GM12873 (cell line): ENCODE data around the gene HOXC4.

Source experiments
- TF ChIP-seq, protein P1 (sequence below): IDR thresholded peaks from 2 replicates; pipeline ENCODE4 v1.5.1; 2012; ENCODE audit warnings: low read depth, mild to moderate bottlenecking, moderate library complexity, low read length, control low read depth; ENCODE audit not compliant: insufficient read depth; ENCODE audit errors: missing control alignments

The HOXC4 gene

DNA sequence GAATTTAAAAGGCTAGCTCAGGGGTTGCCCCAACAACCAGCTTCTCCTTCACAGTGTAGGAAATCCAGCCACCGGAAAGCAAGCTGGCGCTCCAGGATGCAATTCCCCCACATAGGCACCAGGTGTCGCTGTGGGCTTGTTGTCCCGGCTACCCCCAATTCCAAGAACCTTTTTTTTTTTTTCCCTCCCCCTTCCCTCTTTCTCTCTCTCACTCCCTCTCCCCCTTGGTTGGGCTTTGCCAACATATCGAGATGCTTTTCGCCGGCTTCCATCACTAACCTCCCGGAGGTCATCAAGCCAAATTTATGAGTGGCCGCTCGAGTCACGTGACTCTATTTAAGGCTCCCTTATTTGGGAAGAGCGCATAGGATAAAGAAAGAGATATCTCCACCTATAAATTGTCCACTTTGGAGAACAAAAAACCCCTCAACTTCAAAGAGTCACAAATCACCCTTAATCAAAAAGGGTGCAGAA, 21.0 kb upstream of the HOXC4 start, which contains the start of gene HOXC5:
Gene HOXC5 (plus strand): TSS at position 424 of the 474 bp plus-strand sequence. CDS start 73 bp downstream, outside the sequence.
- TF ChIP-seq, protein P1, sequence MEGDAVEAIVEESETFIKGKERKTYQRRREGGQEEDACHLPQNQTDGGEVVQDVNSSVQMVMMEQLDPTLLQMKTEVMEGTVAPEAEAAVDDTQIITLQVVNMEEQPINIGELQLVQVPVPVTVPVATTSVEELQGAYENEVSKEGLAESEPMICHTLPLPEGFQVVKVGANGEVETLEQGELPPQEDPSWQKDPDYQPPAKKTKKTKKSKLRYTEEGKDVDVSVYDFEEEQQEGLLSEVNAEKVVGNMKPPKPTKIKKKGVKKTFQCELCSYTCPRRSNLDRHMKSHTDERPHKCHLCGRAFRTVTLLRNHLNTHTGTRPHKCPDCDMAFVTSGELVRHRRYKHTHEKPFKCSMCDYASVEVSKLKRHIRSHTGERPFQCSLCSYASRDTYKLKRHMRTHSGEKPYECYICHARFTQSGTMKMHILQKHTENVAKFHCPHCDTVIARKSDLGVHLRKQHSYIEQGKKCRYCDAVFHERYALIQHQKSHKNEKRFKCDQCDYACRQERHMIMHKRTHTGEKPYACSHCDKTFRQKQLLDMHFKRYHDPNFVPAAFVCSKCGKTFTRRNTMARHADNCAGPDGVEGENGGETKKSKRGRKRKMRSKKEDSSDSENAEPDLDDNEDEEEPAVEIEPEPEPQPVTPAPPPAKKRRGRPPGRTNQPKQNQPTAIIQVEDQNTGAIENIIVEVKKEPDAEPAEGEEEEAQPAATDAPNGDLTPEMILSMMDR, result peak; percentile 97

DNA sequence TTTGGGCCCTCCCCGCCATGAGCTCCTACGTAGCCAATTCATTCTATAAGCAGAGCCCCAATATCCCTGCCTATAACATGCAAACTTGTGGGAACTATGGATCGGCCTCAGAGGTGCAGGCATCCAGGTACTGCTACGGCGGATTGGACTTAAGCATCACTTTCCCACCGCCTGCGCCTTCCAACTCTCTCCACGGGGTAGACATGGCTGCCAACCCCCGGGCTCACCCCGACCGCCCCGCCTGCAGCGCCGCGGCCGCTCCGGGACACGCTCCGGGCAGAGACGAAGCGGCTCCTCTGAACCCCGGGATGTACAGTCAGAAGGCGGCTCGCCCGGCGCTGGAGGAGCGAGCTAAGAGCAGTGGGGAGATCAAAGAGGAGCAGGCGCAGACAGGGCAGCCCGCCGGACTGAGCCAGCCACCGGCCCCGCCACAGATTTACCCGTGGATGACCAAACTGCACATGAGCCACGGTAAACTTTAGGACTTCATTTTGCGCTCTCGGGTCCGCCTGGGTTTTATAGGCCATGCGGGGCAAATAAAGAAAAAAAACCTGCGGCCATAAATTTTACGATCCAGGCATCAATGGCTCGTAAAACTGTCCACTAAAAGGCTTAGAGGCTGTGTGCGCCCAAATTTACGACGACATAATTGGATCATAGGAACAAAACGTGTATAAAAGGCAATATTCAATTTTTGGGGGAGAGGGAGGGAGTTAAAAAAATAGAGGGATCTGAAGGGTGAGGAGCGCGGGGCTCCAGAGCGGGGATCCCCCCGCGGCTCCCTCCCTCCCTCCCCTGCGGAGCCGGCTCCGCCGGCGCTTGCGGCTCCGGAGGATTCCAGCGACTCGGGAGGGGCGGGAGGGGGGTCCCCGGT, 20.3 kb upstream of the HOXC4 start:
- TF ChIP-seq, protein P1, result no peak

DNA sequence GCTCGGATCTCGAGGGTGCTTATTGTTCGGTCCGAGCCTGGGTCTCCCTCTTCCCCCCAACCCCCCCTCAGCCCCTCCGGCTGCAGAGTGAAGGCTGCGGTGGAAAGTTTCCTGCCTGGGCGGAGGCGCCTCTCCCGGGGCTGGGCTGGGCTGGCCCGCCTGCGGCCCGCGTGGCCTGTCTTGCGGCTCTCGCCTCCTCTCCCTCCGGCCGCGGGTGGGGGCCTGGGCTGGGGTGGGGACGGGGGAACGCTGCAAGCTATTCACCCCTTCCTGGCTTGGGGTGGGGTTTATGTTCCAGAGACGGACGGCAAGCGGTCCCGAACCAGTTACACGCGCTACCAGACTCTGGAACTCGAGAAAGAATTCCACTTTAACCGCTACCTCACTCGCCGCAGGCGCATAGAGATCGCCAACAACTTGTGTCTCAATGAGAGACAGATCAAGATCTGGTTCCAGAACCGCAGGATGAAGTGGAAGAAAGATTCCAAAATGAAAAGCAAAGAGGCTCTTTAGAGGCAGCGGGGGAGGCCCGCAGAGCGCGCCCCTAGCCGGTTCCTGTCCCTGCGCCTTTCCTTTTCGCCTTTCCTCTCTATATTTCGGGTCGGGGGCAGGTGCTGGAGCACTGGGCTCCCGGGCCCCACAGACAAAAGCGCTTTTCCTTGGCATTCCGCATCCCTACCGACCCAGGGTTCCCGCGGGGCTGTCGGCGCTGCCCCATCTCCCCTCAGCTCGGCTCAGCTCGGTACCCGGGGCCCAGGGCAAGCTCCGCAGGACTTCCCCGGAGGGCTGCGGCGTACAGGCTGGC, 19.5 kb upstream of the HOXC4 start:
- TF ChIP-seq, protein P1, result no peak

DNA sequence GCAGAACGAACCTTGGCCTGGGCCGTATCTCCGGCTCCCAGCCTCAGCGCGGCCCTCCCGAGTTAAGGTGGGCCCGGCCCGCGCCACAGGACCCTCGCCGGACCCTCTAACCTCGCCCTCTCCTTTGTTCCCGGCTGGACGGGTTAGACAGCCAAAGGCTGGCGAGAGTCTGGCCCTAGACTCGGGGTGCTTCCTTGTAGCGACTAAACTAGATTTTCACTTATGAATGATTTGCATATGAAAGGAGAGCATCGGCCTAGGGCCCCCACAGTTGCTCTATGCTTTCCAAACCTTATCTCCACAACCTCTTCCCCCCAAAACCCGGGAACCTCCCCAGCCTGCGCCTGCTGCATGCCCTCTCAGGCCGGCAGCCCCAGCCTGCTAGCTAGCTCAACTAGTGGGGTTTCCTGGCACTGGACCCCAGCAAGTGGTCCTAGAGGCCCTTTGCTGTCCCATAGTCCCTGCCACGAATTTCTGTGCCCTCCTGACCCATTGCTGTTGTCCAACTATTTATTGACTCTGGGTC, 18.8 kb upstream of the HOXC4 start:
- TF ChIP-seq, protein P1, result no peak

DNA sequence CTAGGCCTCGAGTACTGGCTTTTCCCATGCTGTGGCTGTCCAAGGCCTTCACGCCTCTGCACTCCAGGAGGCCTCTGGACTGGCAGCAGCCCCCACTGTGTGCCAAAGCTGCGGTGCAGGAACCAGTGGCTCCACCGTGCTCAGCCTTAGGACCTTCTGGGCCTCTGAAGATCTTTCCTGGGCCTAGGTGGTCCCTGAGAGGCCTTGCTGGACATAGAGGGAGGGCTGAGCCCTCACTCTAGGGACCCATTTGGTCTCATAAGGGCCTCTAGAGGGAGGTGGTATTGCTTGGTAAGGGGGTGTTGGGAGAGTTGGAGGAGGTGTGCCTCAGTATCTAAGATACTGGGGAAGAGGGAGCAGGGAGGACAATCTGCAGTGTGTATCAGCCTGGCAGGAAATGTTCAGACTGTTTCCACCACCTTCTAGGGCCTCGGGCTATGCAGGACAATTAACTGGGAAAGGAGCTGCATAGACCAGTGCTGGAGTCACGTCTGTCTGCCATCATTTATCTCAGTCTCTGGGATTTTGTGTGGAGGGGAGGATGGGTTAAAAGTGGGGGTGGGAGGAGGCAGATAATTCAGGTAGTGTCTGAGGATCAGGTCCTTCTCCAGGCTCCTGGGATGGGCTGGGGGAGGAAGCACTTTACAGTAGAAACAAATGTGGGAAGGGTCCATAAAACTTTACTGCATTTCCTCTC, 17.9 kb upstream of the HOXC4 start:
- TF ChIP-seq, protein P1, result no peak

DNA sequence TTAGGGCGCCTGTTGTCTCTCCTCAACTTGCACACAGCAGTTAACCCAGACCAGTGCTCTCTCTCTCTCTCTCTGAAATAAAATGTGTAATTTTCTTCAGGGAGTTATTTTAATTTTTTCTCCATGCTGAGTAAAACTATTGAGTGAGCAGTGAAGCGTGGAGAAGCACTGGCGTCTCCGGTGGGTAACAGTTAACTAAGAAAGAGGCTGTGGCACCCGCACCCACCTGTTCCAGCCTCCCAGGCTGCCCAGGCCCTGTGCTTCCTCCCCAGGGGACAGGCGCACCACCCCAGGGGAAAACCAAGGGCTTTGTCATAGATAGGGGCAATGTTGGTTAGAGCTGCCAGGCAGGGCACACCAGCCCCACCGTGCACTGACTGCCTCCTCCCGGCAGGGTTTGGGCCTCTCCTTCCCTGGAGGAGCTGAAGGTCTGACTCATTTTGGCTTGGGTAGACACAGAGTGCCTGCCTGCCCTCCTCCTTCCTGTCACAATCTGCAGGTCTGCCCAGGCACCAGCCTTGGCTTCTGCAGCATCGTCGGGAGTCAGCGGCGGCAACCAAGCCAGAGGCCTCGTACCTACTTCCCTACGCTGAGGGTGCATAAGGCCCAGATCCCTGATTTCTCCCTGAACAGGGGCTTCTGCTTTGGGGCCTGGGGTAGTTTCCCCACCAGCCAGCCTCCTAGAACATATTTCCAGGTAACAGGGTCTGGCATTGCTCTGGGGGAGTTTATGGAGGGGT, 16.8 kb upstream of the HOXC4 start:
- TF ChIP-seq, protein P1, result peak; percentile 8
